Measurements from ENCODE around the gene ATP8B4.

DNA sequence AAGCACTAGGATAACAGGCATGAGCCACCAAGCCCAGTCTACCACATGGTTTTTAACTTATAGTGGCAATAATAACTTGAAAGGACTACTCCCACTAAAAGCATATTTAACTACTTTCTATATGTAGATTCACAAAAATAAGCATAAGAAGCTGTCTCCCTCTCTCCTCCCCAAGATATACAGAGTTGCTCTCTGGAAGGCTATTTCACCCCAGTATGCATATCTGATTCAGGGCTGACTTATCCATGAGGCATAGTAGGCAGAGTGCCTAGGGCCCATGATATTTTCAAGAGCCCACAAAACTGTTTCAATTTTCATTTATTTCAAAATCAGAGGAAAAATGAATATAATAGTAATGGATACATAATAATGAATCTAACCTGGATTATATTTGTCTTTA is 20.5 kb downstream of the ATP8B4 start:
- TF ChIP-seq CTCF (IDR thresholded peaks at IDR 0.05) (no peak), POLR2A (IDR thresholded peaks at IDR 0.05) (no peak)

All from thyroid gland (tissue), 4 donors.